ENCODE measurements around the gene GUCY1A2. TPM values are rescaled to one million over a fixed set of nuclear protein-coding genes. Genes with fewer than 3 reads are reported as not detected.

GUCY1A2 gene
- total RNA-seq, 1 experiment from 2014 or later, result 0.10 TPM

- TF ChIP-seq ZBTB33 (IDR thresholded peaks at IDR 0.05; ENCODE audit: extremely low read depth, insufficient replicate concordance, low read length), result no peak
- no peak; the same call in 1 of the 2 replicates for TF ChIP-seq RAD21 (IDR thresholded peaks at IDR 0.05; ENCODE audit: low read depth)
- no peak for TF ChIP-seq FOSL1 (IDR thresholded peaks at IDR 0.05; ENCODE audit: low read depth)
Measured at GRCh38 chr11:106974831-106975230, 43.4 kb downstream of the GUCY1A2 start (continued).

GRCh38 chr11:106971864-106972263 is 46.4 kb downstream of the GUCY1A2 start:
- H3K4me3 ChIP-seq (replicated peaks in 1 of 2; ENCODE audit: low read depth in 1 of 2, low read length in 2 of 2), result no peak overlapping the region
- ChIA-PET RAD21 (ENCODE audit: low non-redundant PET in 1 of 2, low total read pairs in 2 of 2, uncharacterized antibody in 2 of 2, unreplicated experiment in 2 of 2) (no interaction called here), POLR2A (no interaction called here), CTCF (no interaction called here)
- H4K20me1 ChIP-seq (ENCODE audit: insufficient read depth), result no peaks in the 10 kb centered on the region
- no peak overlapping the region for H3K27ac ChIP-seq (ENCODE audit: low read depth, low read length)
- H2AFZ ChIP-seq (ENCODE audit: low read depth, low read length, poor library complexity, severe bottlenecking), result no peak overlapping the region
- H3K4me1 ChIP-seq (ENCODE audit: control insufficient read depth in 1 of 2, insufficient read depth in 2 of 2, low read length in 2 of 2), result no peaks in the 10 kb centered on the region
- H3K4me2 ChIP-seq (ENCODE audit: low read length), result no peak overlapping the region
- no peak overlapping the region for H3K9ac ChIP-seq (ENCODE audit: low read length)
- ATAC-seq (no peak), DNase-seq (ENCODE audit: low read depth, low spot score) (no peak)
- intact Hi-C loops (cut with micrococcal nuclease), result no loop called here
- no peaks in the 10 kb centered on the region for H3K9me3 ChIP-seq (ENCODE audit: control insufficient read depth in 1 of 2, insufficient read depth in 1 of 2, low read depth in 1 of 2, low read length in 2 of 2)
- H3K79me2 ChIP-seq (ENCODE audit: insufficient read depth, low read length), result no peaks in the 10 kb centered on the region
- H3K36me3 ChIP-seq (ENCODE audit: control insufficient read depth in 1 of 2, insufficient read depth in 2 of 2, low read length in 2 of 2), result no peaks in the 10 kb centered on the region
- H3K9me2 ChIP-seq (ENCODE audit: insufficient read depth), result no peaks in the 10 kb centered on the region
- no TSS peak for BruUV-seq (replicated peaks)
- TF ChIP-seq FOSL1 (IDR thresholded peaks at IDR 0.05; ENCODE audit: low read depth), result no peak
- no peak for TF ChIP-seq SIN3A (IDR thresholded peaks at IDR 0.05; ENCODE audit: low read depth)
- no peak for TF ChIP-seq CEBPB (IDR thresholded peaks at IDR 0.05; ENCODE audit: low read depth)
- TF ChIP-seq POLR2AphosphoS5 (IDR thresholded peaks at IDR 0.05; ENCODE audit: low read depth, low read length), result no peak
- TF ChIP-seq ZNF274 (IDR thresholded peaks at IDR 0.05; ENCODE audit: low read depth, low read length), result no peak
- H3K27me3 ChIP-seq (ENCODE audit: insufficient read depth, low read length), result peaks cover 11% of the 10 kb centered on the region
